IMR-90 (cell line): ENCODE measurements around the gene MSRB1. TPM values are rescaled to one million over a fixed set of nuclear protein-coding genes. Genes with fewer than 3 reads are reported as not detected.

ENCODE experiments used
- ATAC-seq: fragments of 200-7000 bp; cut with Tn5 transposase; 2 replicates; pipeline ENCODE4 v1.9.1; 2020; ENCODE audit warnings: low read depth, mild to moderate bottlenecking, moderate library complexity
- BruUV-seq: library from RNA; stranded (reverse); fragments of 400-500 nt; replicated peaks from 2 replicates; lab custom pipeline; 2021; lab: Mats Ljungman, UMichigan
- CTCF ChIA-PET: fragments of 300-600 bp; formaldehyde crosslinking; extraction: SDS; loops from one replicate; lab custom pipeline; 2021; ENCODE audit warnings: antibody characterized with exemption; lab: Yijun Ruan, JAX
- POLR2A ChIA-PET: fragments of 300-600 bp; sonication (Branson Sonifier 250); formaldehyde crosslinking; loops from one replicate; lab custom pipeline; 2022; ENCODE audit warnings: antibody characterized with exemption; ENCODE audit not compliant: unreplicated experiment; lab: Charles Lee
- DNase-seq: peaks from one replicate; pipeline ENCODE4 v3.0.0; 2013
- H2AFZ ChIP-seq: replicated peaks from 2 replicates; pipeline ENCODE3; 2013; ENCODE audit warnings: low read length, mild to moderate bottlenecking; ENCODE audit not compliant: poor library complexity
- H2AK5ac ChIP-seq: 2 replicates; pipeline ENCODE4 v1.6.1; 2013; ENCODE audit warnings: low read depth, low read length, inconsistent platforms
- H2AK9ac ChIP-seq: replicated peaks from 2 replicates; pipeline ENCODE3; 2013; ENCODE audit warnings: mild to moderate bottlenecking, low read depth, low read length, moderate library complexity; ENCODE audit not compliant: poor library complexity
- H2BK120ac ChIP-seq: 2 replicates; pipeline ENCODE4 v1.6.1; 2013; ENCODE audit warnings: low read depth, low read length, inconsistent platforms
- H2BK15ac ChIP-seq: 3 replicates; pipeline ENCODE4 v1.6.1; 2013; ENCODE audit warnings: low read depth, low read length, inconsistent platforms
- H2BK20ac ChIP-seq: 2 replicates; pipeline ENCODE4 v1.6.1; 2013; ENCODE audit warnings: low read depth, mild to moderate bottlenecking, inconsistent platforms, low read length, moderate library complexity
- H2BK5ac ChIP-seq: 2 replicates; pipeline ENCODE4 v1.6.1; 2013; ENCODE audit warnings: mild to moderate bottlenecking, low read depth, low read length, inconsistent platforms; ENCODE audit not compliant: poor library complexity, severe bottlenecking
- H3K14ac ChIP-seq: replicated peaks from 2 replicates; pipeline ENCODE4 v1.6.1; 2013; ENCODE audit warnings: low read depth, low read length, inconsistent platforms
- H3K18ac ChIP-seq: 2 replicates; pipeline ENCODE4 v1.6.1; 2013; ENCODE audit warnings: low read depth, low read length, control low read depth
- H3K23ac ChIP-seq: 2 replicates; pipeline ENCODE4 v1.6.1; 2013; ENCODE audit warnings: low read depth, low read length, inconsistent platforms
- H3K27ac ChIP-seq: 2 replicates; pipeline ENCODE4 v1.5.1; 2013; ENCODE audit warnings: mild to moderate bottlenecking, control low read depth, low read length; ENCODE audit not compliant: insufficient read depth
- H3K27me3 ChIP-seq: 2 replicates; pipeline ENCODE4 v1.6.1; 2013; ENCODE audit warnings: low read length; ENCODE audit not compliant: control insufficient read depth, insufficient read depth
- H3K36me3 ChIP-seq: 2 replicates; pipeline ENCODE4 v1.6.1; 2013; ENCODE audit warnings: low read length, mixed read lengths; ENCODE audit not compliant: control insufficient read depth, insufficient read depth
- H3K4ac ChIP-seq: 2 replicates; pipeline ENCODE4 v1.6.1; 2013; ENCODE audit warnings: low read depth, low read length, inconsistent platforms
- H3K4me1 ChIP-seq: 2 replicates; pipeline ENCODE4 v1.6.1; 2013; ENCODE audit warnings: low read length, mixed read lengths; ENCODE audit not compliant: control insufficient read depth, insufficient read depth
- H3K4me2 ChIP-seq: 2 replicates; pipeline ENCODE4 v1.6.1; 2013; ENCODE audit warnings: low read depth, mild to moderate bottlenecking, control low read depth, low read length, moderate library complexity
- H3K4me3 ChIP-seq: 2 replicates; pipeline ENCODE4 v1.5.1; 2013; ENCODE audit warnings: low read depth, mild to moderate bottlenecking, control low read depth, low read length, moderate library complexity; ENCODE audit not compliant: insufficient read depth
- H3K56ac ChIP-seq: 2 replicates; pipeline ENCODE4 v1.6.1; 2013; ENCODE audit warnings: low read length, inconsistent platforms; ENCODE audit not compliant: insufficient read depth; ENCODE audit errors: extremely low read depth
- H3K79me1 ChIP-seq, 2 experiments: 2 replicates each; pipeline ENCODE4 v1.6.1; 2013; ENCODE audit warnings: low read length in 2 of 2, inconsistent platforms in 1 of 2, low read depth in 1 of 2
- H3K9ac ChIP-seq: 2 replicates; pipeline ENCODE4 v1.6.1; 2013; ENCODE audit warnings: low read depth, low read length, control low read depth
- H3K9me1 ChIP-seq: 2 replicates; pipeline ENCODE4 v1.6.1; 2013; ENCODE audit warnings: low read length, inconsistent platforms; ENCODE audit not compliant: insufficient read depth
- H3K9me3 ChIP-seq: 2 replicates; pipeline ENCODE4 v1.6.1; 2013; ENCODE audit warnings: low read length; ENCODE audit not compliant: control insufficient read depth, insufficient read depth
- H4K20me1 ChIP-seq: 2 replicates; pipeline ENCODE4 v1.6.1; 2013; ENCODE audit warnings: low read length, inconsistent platforms; ENCODE audit not compliant: insufficient read depth
- H4K5ac ChIP-seq: 2 replicates; pipeline ENCODE4 v1.6.1; 2013; ENCODE audit warnings: mild to moderate bottlenecking, low read depth, low read length, control low read depth
- H4K8ac ChIP-seq, 2 experiments: 2 replicates each; pipeline ENCODE4 v1.6.1; 2013; ENCODE audit warnings: low read depth in 2 of 2, low read length in 2 of 2, control low read depth in 1 of 2, inconsistent platforms in 1 of 2
- H4K91ac ChIP-seq: 2 replicates; pipeline ENCODE4 v1.6.1; 2013; ENCODE audit warnings: low read depth, low read length, inconsistent platforms; ENCODE audit not compliant: insufficient read depth
- BHLHE40 ChIP-seq: fragments of 150-350 bp; IDR thresholded peaks from 2 replicates; pipeline ENCODE4 v1.6.1; 2016; ENCODE audit warnings: mild to moderate bottlenecking, low read depth, low read length
- CEBPB ChIP-seq: IDR thresholded peaks from 2 replicates; pipeline ENCODE4 v1.6.1; 2012; ENCODE audit warnings: low read depth, low read length, improper control_type of control experiment
- CHD1 ChIP-seq: IDR thresholded peaks from 2 replicates; pipeline ENCODE4 v1.6.1; 2012; ENCODE audit warnings: low read depth, low read length, improper control_type of control experiment
- FOS ChIP-seq: fragments of 150-350 bp; IDR thresholded peaks from 2 replicates; pipeline ENCODE4 v1.6.1; 2016; ENCODE audit warnings: low read depth, low read length
- MAFK ChIP-seq: IDR thresholded peaks from 2 replicates; pipeline ENCODE4 v1.6.1; 2012; ENCODE audit warnings: low read depth, low read length, improper control_type of control experiment
- MXI1 ChIP-seq: IDR thresholded peaks from 2 replicates; pipeline ENCODE4 v1.6.1; 2012; ENCODE audit warnings: low read depth, mild to moderate bottlenecking, low read length, moderate library complexity, borderline replicate concordance
- NFE2L2 ChIP-seq: fragments of 150-350 bp; IDR thresholded peaks from 2 replicates; pipeline ENCODE4 v1.6.1; 2016; ENCODE audit warnings: low read depth, mild to moderate bottlenecking, low read length
- RCOR1 ChIP-seq: IDR thresholded peaks from 2 replicates; pipeline ENCODE4 v1.6.1; 2012; ENCODE audit warnings: mild to moderate bottlenecking, low read length, improper control_type of control experiment; ENCODE audit not compliant: insufficient replicate concordance
- SMC3 ChIP-seq: fragments of 150-350 bp; IDR thresholded peaks from 2 replicates; pipeline ENCODE4 v1.6.1; 2016; ENCODE audit warnings: low read depth, mild to moderate bottlenecking, antibody characterized with exemption, low read length, moderate library complexity
- WGBS, 2 experiments: methylation state at CpG; one replicate each; pipeline versions ENCODE4 v1.1.5 to v1.1.7; 2013; ENCODE audit warnings: missing lambda C conversion rate in 2 of 2; ENCODE audit not compliant: insufficient read length in 1 of 2; ENCODE audit errors: extremely low coverage in 2 of 2; 5-methylcytosine and 5-hydroxymethylcytosine counted together
- dilution Hi-C: fragments of 300-500 bp; cut with HindIII; formaldehyde crosslinking; loops from one replicate; pipeline ENCODE4 v1.14.3; 2018; ENCODE audit warnings: low sequenced_read_pairs; ENCODE audit not compliant: unreplicated experiment
- in situ Hi-C: fragments of 300-500 bp; cut with MboI; formaldehyde crosslinking; loops from 3 replicates; pipeline ENCODE4 v1.14.3; 2019; ENCODE audit warnings: low sequenced_read_pairs, inconsistent platforms, mixed read lengths
- intact Hi-C: fragments of 100-400 bp; cut with micrococcal nuclease; formaldehyde crosslinking; loops from 2 replicates; pipeline ENCODE4 v1.10.0; 2022
- polyA plus RNA-seq, 3 experiments: library from polyadenylated mRNA; depleted of rRNA; stranded (reverse); fragments of >200 nt; gene quantifications; 2 replicates each; pipeline ENCODE4 v1.2.3, GENCODE V29; 2012; ENCODE audit warnings: low replicate concordance in 1 of 3
- total RNA-seq: library from RNA; depleted of rRNA; stranded (reverse); fragments of >200 nt; gene quantifications from 2 replicates; pipeline ENCODE4 v1.2.3, GENCODE V29; 2012
- TF ChIP-seq, protein P1 (sequence below): fragments of 150-350 bp; IDR thresholded peaks from 2 replicates; pipeline ENCODE4 v1.6.1; 2016; ENCODE audit warnings: low read depth, mild to moderate bottlenecking, low read length, moderate library complexity, borderline replicate concordance

The MSRB1 gene
- total and polyA plus RNA-seq, 2 of the 4 experiments (the other 2 are of a cell fraction) = 17.0 to 32.3 TPM

DNA sequence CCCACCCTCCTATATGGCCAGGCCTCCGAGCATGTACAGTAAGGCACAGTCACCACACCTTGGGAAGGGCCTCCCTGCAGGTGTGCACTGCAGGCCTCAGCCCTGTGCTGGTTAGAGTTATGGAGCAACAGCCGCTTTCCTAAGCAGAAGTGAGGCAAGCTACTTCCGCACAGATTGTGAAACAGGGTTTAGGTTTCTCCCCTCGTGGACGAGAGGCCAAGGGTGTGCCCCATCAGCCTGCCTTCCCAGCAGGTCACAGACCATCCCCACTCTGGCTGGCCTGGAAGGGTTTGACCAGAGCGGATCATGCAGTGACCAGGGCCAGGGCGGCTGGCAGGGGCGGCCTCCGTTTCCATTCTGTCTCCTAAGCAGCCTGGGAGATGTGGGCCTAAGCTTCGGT is 4.7 kb downstream of the MSRB1 start:
- no peak for DNase-seq
- Histone ChIP-seq H2BK15ac (no peak overlapping the region), H2BK20ac (no peak overlapping the region), H3K4me3 (no peak overlapping the region), H4K8ac (no peak overlapping the region), H3K79me1 (peaks cover 9 to 13% of the 10 kb centered on the region in 2 experiments; a peak in 3 of 4 replicates), H3K27ac (no peak overlapping the region), H2AK9ac (no peak overlapping the region), H3K27me3 (no peaks in the 10 kb centered on the region), H3K9ac (no peak overlapping the region), H3K4me1 (peaks cover 5% of the 10 kb centered on the region; the same call in 1 of the 2 replicates), H3K9me3 (no peaks in the 10 kb centered on the region), H4K91ac (no peak overlapping the region), H3K4ac (no peak overlapping the region), H3K9me1 (no peaks in the 10 kb centered on the region), H4K5ac (no peak overlapping the region), H3K18ac (no peak overlapping the region), H2BK120ac (no peak overlapping the region), H3K36me3 (peaks cover 23% of the 10 kb centered on the region), H3K4me2 (no peak overlapping the region), H2AK5ac (no peak overlapping the region), H3K56ac (no peak overlapping the region), H4K20me1 (no peaks in the 10 kb centered on the region), H3K14ac (no peak overlapping the region), H3K23ac (no peak overlapping the region), H2BK5ac (no peak overlapping the region), H2AFZ (no peak overlapping the region)
- TF ChIP-seq RCOR1 = no peak
- no peak for TF ChIP-seq NFE2L2
- TF ChIP-seq CEBPB = no peak
- TF ChIP-seq SMC3 = no peak
- no peak for TF ChIP-seq CHD1
- no peak for TF ChIP-seq FOS
- no peak for TF ChIP-seq MXI1
- no peak for TF ChIP-seq MAFK
- TF ChIP-seq, protein P1, sequence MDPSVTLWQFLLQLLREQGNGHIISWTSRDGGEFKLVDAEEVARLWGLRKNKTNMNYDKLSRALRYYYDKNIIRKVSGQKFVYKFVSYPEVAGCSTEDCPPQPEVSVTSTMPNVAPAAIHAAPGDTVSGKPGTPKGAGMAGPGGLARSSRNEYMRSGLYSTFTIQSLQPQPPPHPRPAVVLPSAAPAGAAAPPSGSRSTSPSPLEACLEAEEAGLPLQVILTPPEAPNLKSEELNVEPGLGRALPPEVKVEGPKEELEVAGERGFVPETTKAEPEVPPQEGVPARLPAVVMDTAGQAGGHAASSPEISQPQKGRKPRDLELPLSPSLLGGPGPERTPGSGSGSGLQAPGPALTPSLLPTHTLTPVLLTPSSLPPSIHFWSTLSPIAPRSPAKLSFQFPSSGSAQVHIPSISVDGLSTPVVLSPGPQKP = no peak
- TF ChIP-seq BHLHE40 = no peak
- dilution Hi-C loops (no loop called here), in situ Hi-C loops (no loop called here), intact Hi-C loops (no loop called here)
- 100% methylated on average over 2 of the region's 10 CpGs; no CpG with 5 or more reads in 1 of the 2 experiments for WGBS, 2 experiments
- ChIA-PET POLR2A (no interaction called here), CTCF (no interaction called here)
- no TSS peak for BruUV-seq
- ATAC-seq = no peak
